ENCODE measurements around the gene ABHD8.

ABHD8 gene

GRCh38 chr19:17243830-17244617 lies 59.2 kb downstream of the ABHD8 start:
- in situ Hi-C loops (cut with MboI; ENCODE audit: low sequenced_read_pairs), result no loop called here

GRCh38 chr19:17243211-17243829 lies 59.9 kb downstream of the ABHD8 start:
- in situ Hi-C loops (cut with MboI; ENCODE audit: low sequenced_read_pairs), result no loop called here

- in situ Hi-C loops (cut with MboI; ENCODE audit: low sequenced_read_pairs), result no loop called here
Measured at GRCh38 chr19:17242431-17243208, 60.6 kb downstream of the ABHD8 start.
